ENCODE measurements around the gene C4BPA. TPM values are rescaled to one million over a fixed set of nuclear protein-coding genes. Genes with fewer than 3 reads are reported as not detected.

The C4BPA gene
- total and polyA plus RNA-seq, 9 of the 15 experiments (the other 6 are each of a cell fraction or from before 2014, with no cell fraction given), result 0.04 to 0.22 (median 0.11) TPM; not detected in 3

- Histone ChIP-seq H3K9me3 (replicated peaks; ENCODE audit: control insufficient read depth, insufficient read depth, low read depth, low read length) (no peaks in the 10 kb centered on the region), H3K79me2 (ENCODE audit: control insufficient read depth, insufficient read depth, low read length) (peaks cover 13% of the 10 kb centered on the region), H4K20me1 (replicated peaks; ENCODE audit: control insufficient read depth, insufficient read depth, low read length) (no peaks in the 10 kb centered on the region), H3K9me1 (ENCODE audit: control insufficient read depth, insufficient read depth, low read length) (peaks cover 5% of the 10 kb centered on the region), H3K4me3 (no peak overlapping the region), H3K9ac (ENCODE audit: insufficient read depth in 1 of 2, low read depth in 2 of 2, low read length in 2 of 2) (no peak overlapping the region), H3K27ac (ENCODE audit: extremely low read depth, low read depth, low read length) (no peak overlapping the region), H3K4me1 (replicated peaks in 1 of 2; ENCODE audit: control insufficient read depth in 2 of 2, insufficient read depth in 2 of 2, low read length in 2 of 2) (peaks cover 14 to 27% of the 10 kb centered on the region in 2 experiments), H3K4me2 (ENCODE audit: insufficient read depth, low read length) (no peak overlapping the region), H3K27me3 (ENCODE audit: control insufficient read depth in 2 of 2, insufficient read depth in 2 of 2, low read length in 2 of 2) (no peaks in the 10 kb centered on the region), H3K36me3 (ENCODE audit: control insufficient read depth, insufficient read depth, low read length) (peaks cover 13% of the 10 kb centered on the region), H2AFZ (ENCODE audit: low read depth, low read length) (no peak overlapping the region)
- 91% methylated on average over 6 of the region's 6 CpGs for WGBS (ENCODE audit: insufficient coverage, low coverage, missing lambda C conversion rate)
- ChIA-PET POLR2A (interaction anchor here (0.5 to 1.8 kb wide), 6 partner anchors 9 to 80 kb away, joined by 3 to 5 read pairs (median 4); no protein-coding TSS in a partner anchor), CTCF (ENCODE audit: low intra/inter-chr PET ratio) (interaction anchor here (0.7 kb wide), 1 partner anchor 20 kb away, joined by 3 read pairs; no protein-coding TSS in a partner anchor)
- FAIRE-seq (no peak), DNase-seq (ENCODE audit: extremely low read depth in 1 of 4, low spot score in 3 of 4) (no peak), ATAC-seq (no peak)
- intact Hi-C loops (cut with micrococcal nuclease), result loop anchor here (10.0 kb wide), 1 partner anchor 588 kb away; the partner anchor contains the start of gene CR1L
- BruUV-seq (replicated peaks), result no TSS peak
- in situ Hi-C loops (cut with MboI), result no loop called here
- no peak for TF ChIP-seq ZBTB34 (CRISPR knock-in tag; IDR thresholded peaks at IDR 0.05)
- TF ChIP-seq ZNF778 (CRISPR knock-in tag; IDR thresholded peaks at IDR 0.05), result no peak
- TF ChIP-seq USF2 (CRISPR knock-in tag; IDR thresholded peaks at IDR 0.05), result no peak
- TF ChIP-seq GABPB2 (CRISPR knock-in tag; conservative IDR thresholded peaks at IDR 0.05), result no peak
- no peak for TF ChIP-seq REST (IDR thresholded peaks at IDR 0.05; ENCODE audit: borderline replicate concordance)
- no peak for TF ChIP-seq REST (CRISPR knock-in tag; IDR thresholded peaks at IDR 0.05; ENCODE audit: low read depth)
- TF ChIP-seq POLR2A (conservative IDR thresholded peaks at IDR 0.05), result no peak
- no peak for TF ChIP-seq DDX20 (tag; IDR thresholded peaks at IDR 0.05; ENCODE audit: low read depth)
- no peak for TF ChIP-seq TEAD4 (IDR thresholded peaks at IDR 0.05; ENCODE audit: low read length)
- no peak for TF ChIP-seq TEAD4 (CRISPR knock-in tag; IDR thresholded peaks at IDR 0.05; ENCODE audit: borderline replicate concordance)
- no peak for TF ChIP-seq POLR2AphosphoS5 (IDR thresholded peaks at IDR 0.05; ENCODE audit: control insufficient read depth, insufficient read depth, low read depth, low read length)
Measured at GRCh38 chr1:207056673-207057072, 47.4 kb upstream of the C4BPA start.

Measured in K562 (cell line).